ENCODE data around the gene ERICH6B. TPM values are rescaled to one million over a fixed set of nuclear protein-coding genes. Genes with fewer than 3 reads are reported as not detected.

ERICH6B gene
- total RNA-seq, 1 experiment from 2014 or later, result not detected

DNA sequence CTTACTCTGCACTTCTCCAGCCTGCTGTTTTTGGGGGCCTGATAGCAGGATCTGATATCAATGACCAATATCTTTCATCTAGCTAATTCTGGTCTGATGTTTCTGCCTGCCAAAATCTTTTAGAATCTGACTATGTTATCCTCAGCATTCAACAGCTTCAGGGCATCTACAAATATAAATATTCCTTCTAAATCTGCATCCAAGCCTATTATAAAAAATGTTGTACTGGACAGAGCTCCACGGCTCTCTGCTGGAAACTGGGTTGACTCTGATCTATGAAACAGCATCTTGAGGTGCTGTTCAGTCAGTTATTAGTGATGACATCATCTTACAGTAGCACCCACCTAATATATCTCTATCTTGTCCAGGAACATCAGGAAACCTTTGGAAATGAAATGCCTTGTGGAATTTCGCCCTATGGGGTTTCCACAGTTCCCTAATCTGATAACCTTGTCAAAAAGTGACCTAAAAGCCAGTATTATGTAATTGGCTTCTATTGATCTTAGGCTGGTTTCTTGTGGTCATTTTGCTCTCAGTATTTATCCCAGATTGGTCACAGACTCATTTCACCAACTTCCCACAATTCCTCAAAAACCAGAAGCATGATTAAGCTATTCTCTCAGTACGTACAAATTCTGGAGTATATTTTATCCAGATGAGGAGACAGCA lies 33.0 kb downstream of the ERICH6B start:
- Histone ChIP-seq H3K79me2 (ENCODE audit: low read depth) (no peaks in the 10 kb centered on the region), H3K4me2 (no peak overlapping the region), H3K9me3 (ENCODE audit: insufficient read depth, low read depth) (no peaks in the 10 kb centered on the region), H3F3A (ENCODE audit: insufficient read depth, low read depth) (no peaks in the 10 kb centered on the region), H4K20me1 (ENCODE audit: insufficient read depth) (no peaks in the 10 kb centered on the region), H3K27me3 (ENCODE audit: insufficient read depth, low read depth) (peaks cover 75% of the 10 kb centered on the region), H3K4me3 (no peak overlapping the region), H3K4me1 (replicated peaks; ENCODE audit: insufficient read depth) (peaks cover 6% of the 10 kb centered on the region; the same call in 1 of the 2 replicates), H2AFZ (no peak overlapping the region), H3K9me2 (ENCODE audit: insufficient read depth) (no peaks in the 10 kb centered on the region), H3K36me3 (ENCODE audit: low read depth) (no peaks in the 10 kb centered on the region), H3K27ac (no peak overlapping the region)
- CTCF ChIA-PET, result no interaction called here
- TF ChIP-seq, protein P1, sequence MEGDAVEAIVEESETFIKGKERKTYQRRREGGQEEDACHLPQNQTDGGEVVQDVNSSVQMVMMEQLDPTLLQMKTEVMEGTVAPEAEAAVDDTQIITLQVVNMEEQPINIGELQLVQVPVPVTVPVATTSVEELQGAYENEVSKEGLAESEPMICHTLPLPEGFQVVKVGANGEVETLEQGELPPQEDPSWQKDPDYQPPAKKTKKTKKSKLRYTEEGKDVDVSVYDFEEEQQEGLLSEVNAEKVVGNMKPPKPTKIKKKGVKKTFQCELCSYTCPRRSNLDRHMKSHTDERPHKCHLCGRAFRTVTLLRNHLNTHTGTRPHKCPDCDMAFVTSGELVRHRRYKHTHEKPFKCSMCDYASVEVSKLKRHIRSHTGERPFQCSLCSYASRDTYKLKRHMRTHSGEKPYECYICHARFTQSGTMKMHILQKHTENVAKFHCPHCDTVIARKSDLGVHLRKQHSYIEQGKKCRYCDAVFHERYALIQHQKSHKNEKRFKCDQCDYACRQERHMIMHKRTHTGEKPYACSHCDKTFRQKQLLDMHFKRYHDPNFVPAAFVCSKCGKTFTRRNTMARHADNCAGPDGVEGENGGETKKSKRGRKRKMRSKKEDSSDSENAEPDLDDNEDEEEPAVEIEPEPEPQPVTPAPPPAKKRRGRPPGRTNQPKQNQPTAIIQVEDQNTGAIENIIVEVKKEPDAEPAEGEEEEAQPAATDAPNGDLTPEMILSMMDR (conservative IDR thresholded peaks at IDR 0.05), result no peak
- no peak for TF ChIP-seq EZH2 (IDR thresholded peaks at IDR 0.05; ENCODE audit: low read depth)
- intact Hi-C loops (cut with micrococcal nuclease; ENCODE audit: unreplicated experiment), result no loop called here
- BruUV-seq (replicated peaks), result no TSS peak
- peak in 1 of 2 experiments; percentile 29 for DNase-seq
- POLR2A ChIA-PET (ENCODE audit: unreplicated experiment), result no interaction called here

DNA sequence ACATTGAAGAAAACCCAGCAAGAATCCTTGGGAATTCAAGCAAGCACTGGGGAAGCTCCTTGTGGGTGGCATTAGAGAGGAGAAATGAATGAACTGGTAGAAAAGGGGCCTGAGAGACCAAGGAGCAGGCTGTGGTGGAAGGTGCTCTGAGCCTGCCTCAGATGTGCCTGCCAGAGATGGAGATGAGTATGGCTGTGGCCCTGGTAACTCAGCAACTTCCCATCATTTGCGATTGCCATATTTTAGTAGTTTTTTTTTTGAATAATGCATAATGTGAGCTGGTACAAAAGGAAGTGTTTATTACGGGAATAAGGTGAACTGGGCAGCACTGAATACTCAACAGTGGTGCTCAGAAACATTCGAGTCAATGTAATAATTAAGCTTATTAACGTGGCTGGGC lies 39.1 kb downstream of the ERICH6B start:
- Histone ChIP-seq H3K79me2 (ENCODE audit: low read depth) (no peaks in the 10 kb centered on the region), H3K4me1 (replicated peaks; ENCODE audit: insufficient read depth) (peaks cover 6% of the 10 kb centered on the region; the same call in 1 of the 2 replicates), H3K9me2 (ENCODE audit: insufficient read depth) (no peaks in the 10 kb centered on the region), H2AFZ (no peak overlapping the region), H3K36me3 (ENCODE audit: low read depth) (no peaks in the 10 kb centered on the region), H3F3A (ENCODE audit: insufficient read depth, low read depth) (no peaks in the 10 kb centered on the region), H3K9me3 (ENCODE audit: insufficient read depth, low read depth) (0 out of 2 replicates have a peak, but pooled peaks cover 3% of the 10 kb centered on the region), H3K4me2 (no peak overlapping the region), H3K27me3 (ENCODE audit: insufficient read depth, low read depth) (peaks cover 90% of the 10 kb centered on the region), H3K27ac (no peak overlapping the region), H3K4me3 (no peak overlapping the region), H4K20me1 (ENCODE audit: insufficient read depth) (no peaks in the 10 kb centered on the region)
- DNase-seq, result no peak
- BruUV-seq (replicated peaks), result no TSS peak
- intact Hi-C loops (cut with micrococcal nuclease; ENCODE audit: unreplicated experiment), result no loop called here
- ChIA-PET POLR2A (ENCODE audit: unreplicated experiment) (no interaction called here), CTCF (no interaction called here)
- TF ChIP-seq, protein P1 (conservative IDR thresholded peaks at IDR 0.05), result no peak
- TF ChIP-seq EZH2 (IDR thresholded peaks at IDR 0.05; ENCODE audit: low read depth), result no peak

DNA sequence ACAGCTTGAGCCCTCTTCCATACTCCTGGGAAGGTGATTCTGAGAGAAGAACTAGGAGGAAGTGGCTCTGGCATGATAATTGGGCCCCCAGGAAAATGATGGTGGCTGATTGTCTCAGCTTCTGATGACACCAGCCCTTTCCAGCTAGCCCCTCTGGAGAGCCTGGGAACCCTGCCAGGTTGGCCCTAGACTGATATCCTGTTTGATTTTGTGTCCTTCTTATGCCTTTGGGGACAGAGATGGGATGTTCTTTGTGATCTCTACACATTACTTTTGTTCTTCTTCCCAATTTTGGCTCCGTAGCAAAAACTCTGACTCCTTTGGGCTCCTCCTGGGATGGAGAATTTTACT lies 39.7 kb downstream of the ERICH6B start:
- intact Hi-C loops (cut with micrococcal nuclease; ENCODE audit: unreplicated experiment), result no loop called here
- H2AFZ ChIP-seq, result no peak overlapping the region
- no peak overlapping the region for H3K27ac ChIP-seq
- peaks cover 6% of the 10 kb centered on the region; the same call in 1 of the 2 replicates for H3K4me1 ChIP-seq (replicated peaks; ENCODE audit: insufficient read depth)
- TF ChIP-seq EZH2 (IDR thresholded peaks at IDR 0.05; ENCODE audit: low read depth), result no peak
- TF ChIP-seq, protein P1 (conservative IDR thresholded peaks at IDR 0.05), result no peak
- H3K4me3 ChIP-seq, result no peak overlapping the region
- DNase-seq, result no peak
- no peak overlapping the region for H3K4me2 ChIP-seq
- H3K36me3 ChIP-seq (ENCODE audit: low read depth), result no peaks in the 10 kb centered on the region
- no peaks in the 10 kb centered on the region for H3K79me2 ChIP-seq (ENCODE audit: low read depth)
- no peaks in the 10 kb centered on the region for H3K9me2 ChIP-seq (ENCODE audit: insufficient read depth)
- H4K20me1 ChIP-seq (ENCODE audit: insufficient read depth), result no peaks in the 10 kb centered on the region
- BruUV-seq (replicated peaks), result no TSS peak
- H3K9me3 ChIP-seq (ENCODE audit: insufficient read depth, low read depth), result 0 out of 2 replicates have a peak, but pooled peaks cover 3% of the 10 kb centered on the region
- peaks cover 90% of the 10 kb centered on the region for H3K27me3 ChIP-seq (ENCODE audit: insufficient read depth, low read depth)
- H3F3A ChIP-seq (ENCODE audit: insufficient read depth, low read depth), result no peaks in the 10 kb centered on the region
- ChIA-PET POLR2A (ENCODE audit: unreplicated experiment) (no interaction called here), CTCF (no interaction called here)

Data from PC-9 (cell line).